SU-DHL-6 (cell line): ENCODE results near the gene PEX10.

ENCODE experiments used
- H2AFZ ChIP-seq: fragments of 200-600 bp; sonication (generic); 2 replicates; pipeline ENCODE4 v1.6.1; 2014; ENCODE audit warnings: low read depth, mild to moderate bottlenecking, moderate library complexity, mixed read lengths, antibody characterized with exemption, low read length; ENCODE audit not compliant: severe bottlenecking
- H3F3A ChIP-seq: fragments of 200-600 bp; shearing (Covaris generic); 2 replicates; pipeline ENCODE4 v1.6.0; 2016; ENCODE audit warnings: antibody characterized with exemption, mild to moderate bottlenecking; ENCODE audit not compliant: insufficient read depth
- H3K27ac ChIP-seq: fragments of 200-600 bp; sonication (generic); 2 replicates; pipeline ENCODE4 v1.5.1; 2016; ENCODE audit warnings: low read depth, mild to moderate bottlenecking, low read length, moderate library complexity, mixed read lengths
- H3K27me3 ChIP-seq: fragments of 200-600 bp; sonication (generic), shearing (Covaris generic); 2 replicates; pipeline ENCODE4 v1.6.0; 2014; ENCODE audit warnings: mild to moderate bottlenecking, low read length
- H3K36me3 ChIP-seq: fragments of 200-600 bp; sonication (generic); 2 replicates; pipeline ENCODE4 v1.6.1; 2014; ENCODE audit warnings: mild to moderate bottlenecking, low read length, mixed read lengths
- H3K4me2 ChIP-seq: fragments of 300-600, 200-600 bp; shearing (Covaris generic), sonication (generic); 2 replicates; pipeline ENCODE4 v1.6.0; 2014; ENCODE audit warnings: low read length, low read depth, mild to moderate bottlenecking; ENCODE audit not compliant: poor library complexity, severe bottlenecking
- H3K4me3 ChIP-seq: fragments of 200-600 bp; sonication (generic); 2 replicates; pipeline ENCODE4 v1.5.1; 2014; ENCODE audit warnings: antibody characterized with exemption, low read length, mild to moderate bottlenecking, mixed read lengths; ENCODE audit not compliant: insufficient read depth, poor library complexity, severe bottlenecking
- H3K79me2 ChIP-seq: fragments of 200-600 bp; sonication (generic); 2 replicates; pipeline ENCODE4 v1.6.1; 2014; ENCODE audit warnings: mild to moderate bottlenecking, low read length, moderate library complexity; ENCODE audit not compliant: insufficient read depth
- H3K9ac ChIP-seq: fragments of 200-600 bp; sonication (generic); 2 replicates; pipeline ENCODE4 v1.7.0; 2014; ENCODE audit warnings: mild to moderate bottlenecking, low read length
- H3K9me2 ChIP-seq: fragments of 200-600 bp; sonication (generic); replicated peaks from 2 replicates; pipeline ENCODE4 v1.6.1; 2014; ENCODE audit warnings: low read length; ENCODE audit not compliant: insufficient read depth
- H3K9me3 ChIP-seq: fragments of 200-600 bp; sonication (generic); 2 replicates; pipeline ENCODE4 v1.6.1; 2014; ENCODE audit warnings: low read length, mixed read lengths; ENCODE audit not compliant: insufficient read depth
- H4K20me1 ChIP-seq: fragments of 200-600 bp; sonication (generic); 2 replicates; pipeline ENCODE4 v1.6.1; 2014; ENCODE audit warnings: low read depth, mild to moderate bottlenecking, antibody characterized with exemption, low read length, moderate library complexity, mixed read lengths
- EZH2phosphoT487 ChIP-seq: fragments of 200-600 bp; sonication (generic), shearing (Covaris generic); conservative IDR thresholded peaks from 2 replicates; pipeline ENCODE4 v1.6.1; 2018; ENCODE audit warnings: mild to moderate bottlenecking, antibody characterized with exemption, low read length, moderate library complexity, mixed read lengths
- TF ChIP-seq, protein P1 (sequence below): fragments of 200-600 bp; sonication (generic); IDR thresholded peaks from one replicate; pipeline ENCODE4 v1.5.1; 2017; ENCODE audit warnings: antibody characterized with exemption, mild to moderate bottlenecking, low read length, moderate library complexity; ENCODE audit not compliant: insufficient read depth, poor library complexity, severe bottlenecking

PEX10 gene

DNA sequence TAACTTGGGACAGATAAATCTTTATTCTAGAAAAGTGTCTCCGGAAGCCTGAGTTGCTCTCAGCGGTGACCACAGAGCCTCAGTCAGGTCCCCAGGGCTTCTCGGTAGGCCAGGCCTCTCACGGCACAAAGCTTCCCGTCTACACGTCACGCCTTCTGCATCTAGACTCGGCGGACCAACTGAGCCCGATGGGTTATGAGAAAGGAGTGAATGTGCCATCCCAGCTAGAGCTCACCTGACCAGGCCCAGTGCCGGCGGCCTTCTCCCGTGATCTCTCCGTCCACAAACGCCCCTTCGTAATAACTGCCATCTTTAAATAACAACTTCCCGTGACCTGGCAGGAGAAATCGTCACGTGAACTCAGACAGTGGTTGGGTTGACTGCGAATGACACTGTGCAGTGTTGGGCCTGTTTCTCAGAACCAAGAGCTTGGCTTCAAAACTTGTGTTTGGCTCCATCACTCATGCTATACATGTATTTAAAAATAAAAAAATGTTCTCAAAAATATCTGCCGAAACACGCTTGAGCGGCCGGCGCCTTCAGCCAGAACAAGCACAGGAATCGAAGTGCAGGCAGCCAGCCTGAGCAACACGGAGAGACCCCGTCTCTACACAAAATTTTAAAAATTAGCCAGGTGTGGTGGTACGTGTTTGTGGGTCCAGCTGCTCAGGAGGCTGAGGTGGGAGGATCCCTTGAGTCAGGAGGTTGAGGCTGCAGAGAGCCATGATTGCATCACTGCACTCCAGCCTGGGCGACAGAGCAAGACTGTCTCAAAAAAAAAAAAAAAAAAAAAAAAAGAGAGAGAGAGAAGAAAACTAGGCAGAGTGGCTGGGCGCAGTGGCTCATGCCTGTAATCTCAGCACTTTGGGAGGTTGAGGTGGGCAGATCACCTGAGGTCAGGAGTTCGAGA lies 24.1 kb downstream of the PEX10 start:
- peak overlapping the region; percentile 50 for H3K9ac ChIP-seq
- no peaks in the 10 kb centered on the region for H3K27me3 ChIP-seq
- no peak overlapping the region for H2AFZ ChIP-seq
- H3K36me3 ChIP-seq: no peaks in the 10 kb centered on the region
- peaks cover 15% of the 10 kb centered on the region for H3F3A ChIP-seq
- H4K20me1 ChIP-seq: no peaks in the 10 kb centered on the region
- TF ChIP-seq, protein P1, sequence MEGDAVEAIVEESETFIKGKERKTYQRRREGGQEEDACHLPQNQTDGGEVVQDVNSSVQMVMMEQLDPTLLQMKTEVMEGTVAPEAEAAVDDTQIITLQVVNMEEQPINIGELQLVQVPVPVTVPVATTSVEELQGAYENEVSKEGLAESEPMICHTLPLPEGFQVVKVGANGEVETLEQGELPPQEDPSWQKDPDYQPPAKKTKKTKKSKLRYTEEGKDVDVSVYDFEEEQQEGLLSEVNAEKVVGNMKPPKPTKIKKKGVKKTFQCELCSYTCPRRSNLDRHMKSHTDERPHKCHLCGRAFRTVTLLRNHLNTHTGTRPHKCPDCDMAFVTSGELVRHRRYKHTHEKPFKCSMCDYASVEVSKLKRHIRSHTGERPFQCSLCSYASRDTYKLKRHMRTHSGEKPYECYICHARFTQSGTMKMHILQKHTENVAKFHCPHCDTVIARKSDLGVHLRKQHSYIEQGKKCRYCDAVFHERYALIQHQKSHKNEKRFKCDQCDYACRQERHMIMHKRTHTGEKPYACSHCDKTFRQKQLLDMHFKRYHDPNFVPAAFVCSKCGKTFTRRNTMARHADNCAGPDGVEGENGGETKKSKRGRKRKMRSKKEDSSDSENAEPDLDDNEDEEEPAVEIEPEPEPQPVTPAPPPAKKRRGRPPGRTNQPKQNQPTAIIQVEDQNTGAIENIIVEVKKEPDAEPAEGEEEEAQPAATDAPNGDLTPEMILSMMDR: no peak
- no peak for TF ChIP-seq EZH2phosphoT487
- peak overlapping the region; percentile 91 for H3K27ac ChIP-seq
- no peaks in the 10 kb centered on the region for H3K9me2 ChIP-seq
- no peaks in the 10 kb centered on the region for H3K9me3 ChIP-seq
- peak overlapping the region; percentile 61 for H3K4me2 ChIP-seq
- peak overlapping the region; percentile 32 for H3K4me3 ChIP-seq
- peaks cover 17% of the 10 kb centered on the region for H3K79me2 ChIP-seq

DNA sequence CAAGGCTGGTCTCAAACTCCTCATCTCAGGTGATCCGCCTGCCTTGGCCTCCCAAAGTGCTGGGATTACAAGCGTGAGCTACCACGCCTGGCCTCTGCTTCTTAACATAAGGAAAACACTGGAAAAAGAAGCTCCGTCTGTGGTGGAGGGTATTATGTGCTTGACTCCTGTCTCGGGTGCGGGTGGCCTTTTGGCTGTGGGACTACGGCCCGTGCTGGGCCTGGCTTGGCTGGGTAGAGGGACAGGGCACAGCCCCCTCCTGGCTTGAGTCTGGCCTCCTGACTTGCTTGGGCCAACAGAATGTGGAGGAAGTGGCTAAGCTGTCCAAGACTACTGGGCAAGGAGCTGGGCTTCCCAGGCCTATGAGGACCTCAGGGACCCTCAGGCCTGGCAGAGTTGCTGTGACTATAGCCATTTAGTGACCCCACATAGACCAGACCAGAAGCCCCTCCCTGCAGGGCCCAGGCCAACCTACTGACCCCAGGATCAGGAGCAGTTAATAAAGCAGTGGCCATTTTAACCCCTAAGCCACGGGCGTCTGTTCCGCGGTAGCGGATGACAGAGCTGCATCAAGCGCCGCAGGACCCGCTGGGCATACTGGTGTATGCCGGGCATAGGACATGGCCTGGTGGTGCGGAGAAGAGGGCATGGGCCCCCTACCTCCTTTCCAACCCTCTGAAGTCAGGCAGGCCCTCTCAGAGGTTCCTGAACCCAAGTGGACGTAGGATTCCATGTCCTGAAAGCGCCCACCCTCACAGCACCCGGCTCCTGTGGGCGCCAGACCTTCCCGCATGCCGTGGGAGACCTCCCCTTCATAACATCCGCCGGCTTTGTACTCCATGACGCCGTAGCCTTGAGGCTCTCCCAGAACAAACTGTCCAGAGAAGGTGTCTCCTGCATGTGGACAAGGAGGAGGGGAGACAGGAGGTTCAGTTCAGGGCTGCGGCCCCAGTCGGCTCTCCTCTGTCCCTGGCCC lies 25.4 kb downstream of the PEX10 start:
- Histone ChIP-seq H3K79me2 (peaks cover 4% of the 10 kb centered on the region; the same call in 1 of the 2 replicates), H3K9me3 (no peaks in the 10 kb centered on the region), H3F3A (peaks cover 15% of the 10 kb centered on the region), H4K20me1 (no peaks in the 10 kb centered on the region), H3K4me2 (peak overlapping the region; percentile 58), H3K36me3 (no peaks in the 10 kb centered on the region), H3K9ac (peak overlapping the region; percentile 50), H3K4me3 (no peak overlapping the region), H3K27ac (peak overlapping the region; percentile 91), H2AFZ (no peak overlapping the region), H3K9me2 (no peaks in the 10 kb centered on the region), H3K27me3 (no peaks in the 10 kb centered on the region)
- TF ChIP-seq, protein P1: no peak
- TF ChIP-seq EZH2phosphoT487: no peak

DNA sequence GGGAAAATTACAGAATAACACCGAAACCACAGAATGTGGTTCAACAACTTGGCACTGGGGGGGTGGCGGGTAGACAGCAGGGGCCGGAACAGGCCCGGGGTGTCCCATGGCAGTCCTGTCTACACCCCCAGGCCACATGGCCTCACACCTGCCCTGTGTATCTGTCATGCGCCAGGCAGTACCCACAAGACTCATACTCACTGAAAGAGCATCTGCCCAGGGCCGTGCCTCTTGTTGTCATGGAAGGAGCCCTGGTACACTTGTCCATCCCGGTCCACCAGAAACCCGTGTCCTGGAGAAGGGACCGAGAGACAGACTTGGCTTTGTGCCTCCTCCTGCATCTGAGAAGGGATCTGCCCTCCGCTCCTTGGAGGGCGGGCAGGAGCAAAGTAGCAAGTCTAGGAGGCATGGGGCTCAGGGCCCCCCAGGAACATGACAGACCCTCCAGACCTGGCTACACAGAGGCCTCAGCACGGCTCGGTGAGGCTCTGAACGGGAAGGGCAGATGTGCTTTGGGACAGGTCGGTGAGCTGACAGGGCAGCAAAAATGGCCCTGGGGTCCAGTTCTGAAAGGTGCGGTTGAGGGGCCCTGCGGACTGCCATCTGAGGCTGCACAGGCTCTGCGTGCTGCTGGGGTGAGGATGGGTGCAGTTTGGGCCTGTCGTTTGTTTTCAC lies 26.6 kb downstream of the PEX10 start:
- H3K27ac ChIP-seq: no peak overlapping the region
- no peak overlapping the region for H3K4me2 ChIP-seq

More for the DNA sequence above, 26.6 kb downstream of the PEX10 start:
- Histone ChIP-seq H3K36me3 (no peaks in the 10 kb centered on the region), H3K79me2 (peaks cover 1% of the 10 kb centered on the region; the same call in 1 of the 2 replicates), H4K20me1 (no peaks in the 10 kb centered on the region), H3K27me3 (no peaks in the 10 kb centered on the region), H3K9ac (no peak overlapping the region), H3K9me2 (no peaks in the 10 kb centered on the region), H2AFZ (no peak overlapping the region), H3K4me3 (no peak overlapping the region), H3K9me3 (no peaks in the 10 kb centered on the region), H3F3A (peaks cover 15% of the 10 kb centered on the region)
- no peak for TF ChIP-seq EZH2phosphoT487
- TF ChIP-seq, protein P1: no peak
